ENCODE measurements around the gene COL4A2. TPM values are rescaled to one million over a fixed set of nuclear protein-coding genes. Genes with fewer than 3 reads are reported as not detected.
A peak's percentile ranks its signal among the peaks of the same experiment; 100 is the strongest.

The COL4A2 gene
- total RNA-seq, 2 donors from 2014 or later: 0.84 TPM; not detected in 1

- H3K36me3 Mint-ChIP-seq: no peaks in the 10 kb centered on the region
- ATAC-seq (no peak), DNase-seq (ENCODE audit: low spot score in 2 of 2) (no peak)
- no peak overlapping the region for H3K27ac Mint-ChIP-seq
- no peaks in the 10 kb centered on the region for H3K9me3 Mint-ChIP-seq
These were observed 90.5 kb downstream of the COL4A2 start for GRCh38 chr13:110397436-110398115.

GRCh38 chr13:110398564-110399507 lies 91.8 kb downstream of the COL4A2 start:
- ATAC-seq (no peak), DNase-seq (ENCODE audit: low spot score in 2 of 2) (no peak)
- peaks cover 0 to 4% of the 10 kb centered on the region in 2 donors for H3K36me3 Mint-ChIP-seq
- no peaks in the 10 kb centered on the region for H3K9me3 Mint-ChIP-seq
- H3K27ac Mint-ChIP-seq: no peak overlapping the region

- no peak overlapping the region for H3K27ac Mint-ChIP-seq
- DNase-seq (ENCODE audit: low spot score in 2 of 2) (no peak), ATAC-seq (no peak)
- no peaks in the 10 kb centered on the region for H3K9me3 Mint-ChIP-seq
- H3K36me3 Mint-ChIP-seq: peaks cover 0 to 4% of the 10 kb centered on the region in 2 donors
These were observed 92.7 kb downstream of the COL4A2 start for GRCh38 chr13:110399801-110400200.

- Mint-ChIP-seq H3K36me3 (peaks cover 0 to 4% of the 10 kb centered on the region in 2 donors), H3K27ac (no peak overlapping the region), H3K9me3 (no peaks in the 10 kb centered on the region)
- DNase-seq (ENCODE audit: low spot score in 2 of 2) (no peak), ATAC-seq (no peak)
These were observed 93.9 kb downstream of the COL4A2 start for GRCh38 chr13:110400786-110401533.

- H3K27ac Mint-ChIP-seq: no peak overlapping the region
- H3K9me3 Mint-ChIP-seq: no peaks in the 10 kb centered on the region
- H3K36me3 Mint-ChIP-seq: peaks cover 0 to 11% of the 10 kb centered on the region in 2 donors
- DNase-seq (ENCODE audit: low spot score in 2 of 2) (no peak), ATAC-seq (no peak)
These were observed 95.4 kb downstream of the COL4A2 start for GRCh38 chr13:110402299-110403069.

GRCh38 chr13:110403315-110403714 lies 96.2 kb downstream of the COL4A2 start:
- Mint-ChIP-seq H3K36me3 (peaks cover 0 to 12% of the 10 kb centered on the region in 2 donors), H3K27ac (no peak overlapping the region), H3K9me3 (no peaks in the 10 kb centered on the region)
- no peak for ATAC-seq
- no peak for DNase-seq (ENCODE audit: low spot score in 2 of 2)

- Mint-ChIP-seq H3K9me3 (no peaks in the 10 kb centered on the region), H3K36me3 (peaks cover 0 to 12% of the 10 kb centered on the region in 2 donors), H3K27ac (no peak overlapping the region)
- DNase-seq (ENCODE audit: low spot score in 2 of 2) (no peak), ATAC-seq (no peak)
These were observed 96.6 kb downstream of the COL4A2 start for GRCh38 chr13:110403721-110404120.

GRCh38 chr13:110404321-110404720 lies 97.2 kb downstream of the COL4A2 start:
- DNase-seq (ENCODE audit: low spot score in 2 of 2) (no peak), ATAC-seq (no peak)
- Mint-ChIP-seq H3K27ac (no peak overlapping the region), H3K9me3 (no peaks in the 10 kb centered on the region), H3K36me3 (peaks cover 0 to 12% of the 10 kb centered on the region in 2 donors)

- H3K27ac Mint-ChIP-seq: no peak overlapping the region
- DNase-seq (ENCODE audit: low spot score in 2 of 2): no peak
- no peaks in the 10 kb centered on the region for H3K9me3 Mint-ChIP-seq
- peak; percentile 83 to 93 for ATAC-seq
- H3K36me3 Mint-ChIP-seq: peaks cover 0 to 12% of the 10 kb centered on the region in 2 donors
These were observed 98.7 kb downstream of the COL4A2 start for GRCh38 chr13:110405597-110406450.

GRCh38 chr13:110407021-110407420 lies 99.9 kb downstream of the COL4A2 start:
- Mint-ChIP-seq H3K36me3 (peaks cover 0 to 12% of the 10 kb centered on the region in 2 donors), H3K27ac (peak overlapping the region in 1 of 2 donors; percentile 22), H3K9me3 (no peaks in the 10 kb centered on the region)
- DNase-seq (ENCODE audit: low spot score in 2 of 2): no peak
- ATAC-seq: no peak

- DNase-seq (ENCODE audit: low spot score in 2 of 2): no peak
- Mint-ChIP-seq H3K36me3 (peaks cover 0 to 12% of the 10 kb centered on the region in 2 donors), H3K27ac (peak overlapping the region in 1 of 2 donors; percentile 22), H3K9me3 (no peaks in the 10 kb centered on the region)
- ATAC-seq: no peak
These were observed 100.4 kb downstream of the COL4A2 start for GRCh38 chr13:110407531-110407930.

GRCh38 chr13:110408286-110408685 lies 101.2 kb downstream of the COL4A2 start:
- no peaks in the 10 kb centered on the region for H3K9me3 Mint-ChIP-seq
- no peak for ATAC-seq
- H3K27ac Mint-ChIP-seq: no peak overlapping the region
- H3K36me3 Mint-ChIP-seq: peaks cover 0 to 8% of the 10 kb centered on the region in 2 donors
- no peak for DNase-seq (ENCODE audit: low spot score in 2 of 2)

- Mint-ChIP-seq H3K27ac (no peak overlapping the region), H3K36me3 (peaks cover 0 to 7% of the 10 kb centered on the region in 2 donors), H3K9me3 (no peaks in the 10 kb centered on the region)
- ATAC-seq (no peak), DNase-seq (ENCODE audit: low spot score in 2 of 2) (no peak)
These were observed 102.5 kb downstream of the COL4A2 start for GRCh38 chr13:110409581-110409992.

GRCh38 chr13:110410000-110410399 lies 102.9 kb downstream of the COL4A2 start:
- ATAC-seq (no peak), DNase-seq (ENCODE audit: low spot score in 2 of 2) (no peak)
- Mint-ChIP-seq H3K9me3 (no peaks in the 10 kb centered on the region), H3K36me3 (peaks cover 0 to 7% of the 10 kb centered on the region in 2 donors), H3K27ac (no peak overlapping the region)

- DNase-seq (ENCODE audit: low spot score in 2 of 2) (no peak), ATAC-seq (no peak)
- no peak overlapping the region for H3K27ac Mint-ChIP-seq
- no peaks in the 10 kb centered on the region for H3K9me3 Mint-ChIP-seq
- H3K36me3 Mint-ChIP-seq: peaks cover 0 to 7% of the 10 kb centered on the region in 2 donors
These were observed 104.0 kb downstream of the COL4A2 start for GRCh38 chr13:110410936-110411687.

Measured in activated naive CD4-positive, alpha-beta T cell treated with anti-CD3 and anti-CD28 coated beads, Interleukin-2, amount 50 U/mL, for 72 hours (primary cell).